Right lobe of liver (tissue), 4 donors: ENCODE measurements around the gene NMRK2.

Source experiments
- POLR2A ChIP-seq: fragments of 450-650 bp; IDR thresholded peaks from one replicate; pipeline ENCODE4 v1.6.1; 2017; ENCODE audit warnings: antibody characterized with exemption, mild to moderate bottlenecking
- TF ChIP-seq, protein P1 (sequence below), 4 donors: fragments of 200-600 bp in 3 of 4; fragments of 450-650 bp in 1 of 4; IDR thresholded peaks; one replicate each; pipeline versions ENCODE4 v1.5.1 to v1.8.0; 2016 to 2022; ENCODE audit warnings: antibody characterized with exemption in 4 of 4, mild to moderate bottlenecking in 2 of 4
- donor health status: DM: no; HTN: no; CAD: no.
- donor health status: DM: no; HTN: no; CAD: no.
- donor health status: DM: no; HTN: yes; CAD: no.

DNA sequence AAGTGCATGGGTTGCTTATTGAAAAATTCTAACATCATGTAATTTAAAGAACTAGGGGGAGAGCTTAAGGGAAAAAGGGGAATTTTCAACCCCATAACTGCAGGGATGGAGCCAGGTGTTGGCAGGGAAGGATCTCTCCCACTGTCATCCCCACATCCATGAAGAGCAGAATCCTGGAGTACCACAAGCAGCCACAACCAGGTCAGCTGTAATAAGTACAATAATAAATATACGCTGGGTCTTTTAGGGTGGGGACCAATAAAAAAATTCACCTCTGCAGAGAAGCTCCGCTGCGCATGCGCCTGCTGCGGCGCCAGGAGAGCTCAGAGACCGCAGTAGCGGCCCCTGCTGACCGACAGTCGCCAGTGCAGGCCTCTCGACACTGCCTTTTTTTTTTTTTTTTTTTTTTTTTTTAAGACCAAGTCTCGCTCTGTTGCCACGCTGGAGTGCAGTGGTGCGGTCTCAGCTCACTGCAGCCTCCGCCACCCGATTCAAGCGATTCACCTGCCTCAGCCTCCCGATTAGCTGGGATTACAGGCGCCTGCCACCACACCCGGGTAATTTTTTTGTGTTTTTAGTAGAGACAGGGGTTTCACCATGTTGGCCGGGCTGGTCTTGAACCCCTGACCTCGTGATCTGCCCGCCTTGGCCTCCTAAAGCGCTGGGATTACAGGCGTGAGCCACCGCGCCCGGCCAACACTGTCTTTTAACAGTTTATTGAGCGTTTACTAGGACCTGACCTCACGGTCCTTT lies 54.9 kb downstream of the NMRK2 start:
- TF ChIP-seq, protein P1, sequence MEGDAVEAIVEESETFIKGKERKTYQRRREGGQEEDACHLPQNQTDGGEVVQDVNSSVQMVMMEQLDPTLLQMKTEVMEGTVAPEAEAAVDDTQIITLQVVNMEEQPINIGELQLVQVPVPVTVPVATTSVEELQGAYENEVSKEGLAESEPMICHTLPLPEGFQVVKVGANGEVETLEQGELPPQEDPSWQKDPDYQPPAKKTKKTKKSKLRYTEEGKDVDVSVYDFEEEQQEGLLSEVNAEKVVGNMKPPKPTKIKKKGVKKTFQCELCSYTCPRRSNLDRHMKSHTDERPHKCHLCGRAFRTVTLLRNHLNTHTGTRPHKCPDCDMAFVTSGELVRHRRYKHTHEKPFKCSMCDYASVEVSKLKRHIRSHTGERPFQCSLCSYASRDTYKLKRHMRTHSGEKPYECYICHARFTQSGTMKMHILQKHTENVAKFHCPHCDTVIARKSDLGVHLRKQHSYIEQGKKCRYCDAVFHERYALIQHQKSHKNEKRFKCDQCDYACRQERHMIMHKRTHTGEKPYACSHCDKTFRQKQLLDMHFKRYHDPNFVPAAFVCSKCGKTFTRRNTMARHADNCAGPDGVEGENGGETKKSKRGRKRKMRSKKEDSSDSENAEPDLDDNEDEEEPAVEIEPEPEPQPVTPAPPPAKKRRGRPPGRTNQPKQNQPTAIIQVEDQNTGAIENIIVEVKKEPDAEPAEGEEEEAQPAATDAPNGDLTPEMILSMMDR (IDR thresholded peaks at IDR 0.05), result peak; percentile 75 to 94 (median 90)
- no peak for TF ChIP-seq POLR2A
